Adrenal gland (tissue), 5 donors: ENCODE data around the gene CNPPD1.

Experiments
- CTCF ChIP-seq, 6 experiments: fragments of 450-650 bp in 4 of 6; fragments of 200-600 bp in 2 of 6; sonication (generic) in 1 of 6; IDR thresholded peaks; 1 replicate in 5 of 6; 2 replicates in 1 of 6; pipeline versions ENCODE4 v1.5.1 to v1.8.0; 2016 to 2021; ENCODE audit warnings: antibody characterized with exemption in 6 of 6, mild to moderate bottlenecking in 2 of 6, moderate library complexity in 1 of 6
- POLR2A ChIP-seq, 2 donors: fragments of 450-650 bp; IDR thresholded peaks; one replicate each; pipeline ENCODE4 v1.6.1; 2017; ENCODE audit warnings: antibody characterized with exemption in 2 of 2, mild to moderate bottlenecking in 2 of 2, moderate library complexity in 1 of 2
- donor health status: DM: no; HTN: no; CAD: no.

- TF ChIP-seq POLR2A (IDR thresholded peaks at IDR 0.05) (no peak), CTCF (IDR thresholded peaks at IDR 0.05) (no peak)
These were observed 49.6 kb downstream of the CNPPD1 start for GRCh38 chr2:219127037-219127635.
